Measurements from ENCODE around the gene TBX10. TPM values are rescaled to one million over a fixed set of nuclear protein-coding genes. Genes with fewer than 3 reads are reported as not detected.
A peak's percentile ranks its signal among the peaks of the same experiment; 100 is the strongest.

Gene TBX10
- polyA plus RNA-seq, 1 of the 3 experiments (the other 2 are of a cell fraction) = not detected

GRCh38 chr11:67582011-67582410 is 57.6 kb downstream of the TBX10 start:
- WGBS (ENCODE audit: low lambda C conversion rate) = 74% methylated on average over 4 of the region's 4 CpGs
- no peaks in the 10 kb centered on the region for H3K9me2 ChIP-seq

More at GRCh38 chr11:67582011-67582410, 57.6 kb downstream of the TBX10 start:
- H3K27me3 ChIP-seq (ENCODE audit: insufficient read depth) = no peaks in the 10 kb centered on the region
- no peak overlapping the region for H3K4me2 ChIP-seq
- H3K9me3 ChIP-seq = no peaks in the 10 kb centered on the region
- H3K79me2 ChIP-seq (ENCODE audit: insufficient read depth) = peaks cover 27% of the 10 kb centered on the region
- peaks cover 20% of the 10 kb centered on the region for H4K20me1 ChIP-seq (ENCODE audit: insufficient read depth)
- no peak overlapping the region for H3K9ac ChIP-seq
- H3K27ac ChIP-seq (ENCODE audit: low read depth in 2 of 2, low read length in 1 of 2) = peak overlapping the region in 1 of 2 experiments; percentile 53; a peak in 2 of 4 replicates
- H3K4me1 ChIP-seq (ENCODE audit: control insufficient read depth in 1 of 2, insufficient read depth in 2 of 2, low read depth in 1 of 2, low read length in 1 of 2) = peaks cover 10 to 22% of the 10 kb centered on the region in 2 experiments; a peak in 3 of 4 replicates
- 0 out of 2 replicates have a peak overlapping the region, but pooled peaks have one; percentile 76 for H2AFZ ChIP-seq (ENCODE audit: low read depth)
- peaks cover 7% of the 10 kb centered on the region for H3F3A ChIP-seq (replicated peaks; ENCODE audit: insufficient read depth)
- ChIA-PET POLR2A (interaction anchor here (1.6 kb wide), 1 partner anchor 9 kb away, joined by 5 read pairs; no protein-coding TSS in a partner anchor), CTCF (interaction anchor here (0.6 to 5.8 kb wide), 9 partner anchors 10 to 114 kb away, joined by 3 to 43 read pairs (median 5); partner anchors contain the start of genes NUDT8 and TMEM134)
- no peak overlapping the region for H3K4me3 ChIP-seq (ENCODE audit: low read depth in 2 of 2, low read length in 1 of 2)
- peaks cover 9 to 14% of the 10 kb centered on the region in 2 experiments for H3K36me3 ChIP-seq (replicated peaks in 1 of 2; ENCODE audit: control insufficient read depth in 1 of 2, insufficient read depth in 2 of 2, low read length in 1 of 2)
- TF ChIP-seq FOXM1 (IDR thresholded peaks at IDR 0.05; ENCODE audit: low read depth) = no peak
- TF ChIP-seq MXI1 (IDR thresholded peaks at IDR 0.05; ENCODE audit: low read depth, low read length) = no peak
- TF ChIP-seq, protein P1, sequence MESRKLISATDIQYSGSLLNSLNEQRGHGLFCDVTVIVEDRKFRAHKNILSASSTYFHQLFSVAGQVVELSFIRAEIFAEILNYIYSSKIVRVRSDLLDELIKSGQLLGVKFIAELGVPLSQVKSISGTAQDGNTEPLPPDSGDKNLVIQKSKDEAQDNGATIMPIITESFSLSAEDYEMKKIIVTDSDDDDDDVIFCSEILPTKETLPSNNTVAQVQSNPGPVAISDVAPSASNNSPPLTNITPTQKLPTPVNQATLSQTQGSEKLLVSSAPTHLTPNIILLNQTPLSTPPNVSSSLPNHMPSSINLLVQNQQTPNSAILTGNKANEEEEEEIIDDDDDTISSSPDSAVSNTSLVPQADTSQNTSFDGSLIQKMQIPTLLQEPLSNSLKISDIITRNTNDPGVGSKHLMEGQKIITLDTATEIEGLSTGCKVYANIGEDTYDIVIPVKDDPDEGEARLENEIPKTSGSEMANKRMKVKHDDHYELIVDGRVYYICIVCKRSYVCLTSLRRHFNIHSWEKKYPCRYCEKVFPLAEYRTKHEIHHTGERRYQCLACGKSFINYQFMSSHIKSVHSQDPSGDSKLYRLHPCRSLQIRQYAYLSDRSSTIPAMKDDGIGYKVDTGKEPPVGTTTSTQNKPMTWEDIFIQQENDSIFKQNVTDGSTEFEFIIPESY (IDR thresholded peaks at IDR 0.05; ENCODE audit: borderline replicate concordance, low read depth) = no peak
- TF ChIP-seq FOSL2 (IDR thresholded peaks at IDR 0.05; ENCODE audit: borderline replicate concordance, low read depth) = no peak
- no peak for TF ChIP-seq TEAD4 (IDR thresholded peaks at IDR 0.05; ENCODE audit: borderline replicate concordance, insufficient read depth)
- TF ChIP-seq, protein P2, sequence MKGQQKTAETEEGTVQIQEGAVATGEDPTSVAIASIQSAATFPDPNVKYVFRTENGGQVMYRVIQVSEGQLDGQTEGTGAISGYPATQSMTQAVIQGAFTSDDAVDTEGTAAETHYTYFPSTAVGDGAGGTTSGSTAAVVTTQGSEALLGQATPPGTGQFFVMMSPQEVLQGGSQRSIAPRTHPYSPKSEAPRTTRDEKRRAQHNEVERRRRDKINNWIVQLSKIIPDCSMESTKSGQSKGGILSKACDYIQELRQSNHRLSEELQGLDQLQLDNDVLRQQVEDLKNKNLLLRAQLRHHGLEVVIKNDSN (IDR thresholded peaks at IDR 0.05; ENCODE audit: borderline replicate concordance, low read depth) = no peak
- TF ChIP-seq CTCF (IDR thresholded peaks at IDR 0.05) = no peak
- no peak for TF ChIP-seq MEF2A (IDR thresholded peaks at IDR 0.05; ENCODE audit: borderline replicate concordance, low read depth)
- no peak for TF ChIP-seq EZH2phosphoT487 (IDR thresholded peaks at IDR 0.05; ENCODE audit: borderline replicate concordance, low read depth)
- TF ChIP-seq RAD21 (IDR thresholded peaks at IDR 0.05; ENCODE audit: low read length) = no peak
- no peak for TF ChIP-seq JUND (IDR thresholded peaks at IDR 0.05)
- TF ChIP-seq, protein P3, sequence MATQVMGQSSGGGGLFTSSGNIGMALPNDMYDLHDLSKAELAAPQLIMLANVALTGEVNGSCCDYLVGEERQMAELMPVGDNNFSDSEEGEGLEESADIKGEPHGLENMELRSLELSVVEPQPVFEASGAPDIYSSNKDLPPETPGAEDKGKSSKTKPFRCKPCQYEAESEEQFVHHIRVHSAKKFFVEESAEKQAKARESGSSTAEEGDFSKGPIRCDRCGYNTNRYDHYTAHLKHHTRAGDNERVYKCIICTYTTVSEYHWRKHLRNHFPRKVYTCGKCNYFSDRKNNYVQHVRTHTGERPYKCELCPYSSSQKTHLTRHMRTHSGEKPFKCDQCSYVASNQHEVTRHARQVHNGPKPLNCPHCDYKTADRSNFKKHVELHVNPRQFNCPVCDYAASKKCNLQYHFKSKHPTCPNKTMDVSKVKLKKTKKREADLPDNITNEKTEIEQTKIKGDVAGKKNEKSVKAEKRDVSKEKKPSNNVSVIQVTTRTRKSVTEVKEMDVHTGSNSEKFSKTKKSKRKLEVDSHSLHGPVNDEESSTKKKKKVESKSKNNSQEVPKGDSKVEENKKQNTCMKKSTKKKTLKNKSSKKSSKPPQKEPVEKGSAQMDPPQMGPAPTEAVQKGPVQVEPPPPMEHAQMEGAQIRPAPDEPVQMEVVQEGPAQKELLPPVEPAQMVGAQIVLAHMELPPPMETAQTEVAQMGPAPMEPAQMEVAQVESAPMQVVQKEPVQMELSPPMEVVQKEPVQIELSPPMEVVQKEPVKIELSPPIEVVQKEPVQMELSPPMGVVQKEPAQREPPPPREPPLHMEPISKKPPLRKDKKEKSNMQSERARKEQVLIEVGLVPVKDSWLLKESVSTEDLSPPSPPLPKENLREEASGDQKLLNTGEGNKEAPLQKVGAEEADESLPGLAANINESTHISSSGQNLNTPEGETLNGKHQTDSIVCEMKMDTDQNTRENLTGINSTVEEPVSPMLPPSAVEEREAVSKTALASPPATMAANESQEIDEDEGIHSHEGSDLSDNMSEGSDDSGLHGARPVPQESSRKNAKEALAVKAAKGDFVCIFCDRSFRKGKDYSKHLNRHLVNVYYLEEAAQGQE (IDR thresholded peaks at IDR 0.05; ENCODE audit: low read depth, low read length) = no peak
- TF ChIP-seq GATA2 (CRISPR knock-in tag; IDR thresholded peaks at IDR 0.05) = no peak
- DNase-seq = no peak
